SK-N-SH (cell line): ENCODE measurements around the gene PIGN.

ENCODE experiments used
- FOXM1 ChIP-seq: IDR thresholded peaks from 2 replicates; pipeline ENCODE4 v1.4.0; 2012; ENCODE audit warnings: low read depth, mild to moderate bottlenecking
- GATA2 ChIP-seq: sonication (generic); formaldehyde crosslinking; IDR thresholded peaks from 2 replicates; pipeline ENCODE4 v1.5.0; 2020; ENCODE audit warnings: mild to moderate bottlenecking, missing genetic modification reagents
- POLR2AphosphoS5 ChIP-seq: IDR thresholded peaks from 2 replicates; pipeline ENCODE4 v1.6.1; 2012; ENCODE audit warnings: low read depth, low read length
- RAD21 ChIP-seq: IDR thresholded peaks from 2 replicates; pipeline ENCODE4 v1.6.1; 2012; ENCODE audit warnings: mild to moderate bottlenecking, low read length
- RCOR1 ChIP-seq: fragments of 150-350 bp; IDR thresholded peaks from 2 replicates; pipeline ENCODE4 v1.6.1; 2017; ENCODE audit warnings: antibody characterized with exemption, low read length
- REST ChIP-seq: IDR thresholded peaks from 2 replicates; pipeline ENCODE4 v1.6.1; 2012; ENCODE audit warnings: mild to moderate bottlenecking, low read depth, low read length, moderate library complexity
- TAF1 ChIP-seq: IDR thresholded peaks from 2 replicates; pipeline ENCODE4 v1.6.1; 2012; ENCODE audit warnings: low read depth, mild to moderate bottlenecking, low read length, moderate library complexity, borderline replicate concordance
- TCF12 ChIP-seq: IDR thresholded peaks from 2 replicates; pipeline ENCODE4 v1.4.0; 2012
- TEAD4 ChIP-seq: IDR thresholded peaks from 2 replicates; pipeline ENCODE4 v1.4.0; 2012; ENCODE audit warnings: mild to moderate bottlenecking, borderline replicate concordance; ENCODE audit not compliant: insufficient read depth
- YY1 ChIP-seq: IDR thresholded peaks from 2 replicates; pipeline ENCODE4 v1.4.0; 2012; ENCODE audit warnings: low read depth, mild to moderate bottlenecking
- TF ChIP-seq, protein P1 (sequence below): fragments of 200-600 bp; sonication (generic); IDR thresholded peaks from 2 replicates; pipeline ENCODE4 v1.6.1; 2017; ENCODE audit warnings: antibody characterized with exemption, mild to moderate bottlenecking, moderate library complexity
- TF ChIP-seq, protein P2 (sequence below): IDR thresholded peaks from 2 replicates; pipeline ENCODE4 v1.4.0; 2012; ENCODE audit warnings: low read depth, borderline replicate concordance

- no peak for TF ChIP-seq TCF12
- TF ChIP-seq, protein P1, sequence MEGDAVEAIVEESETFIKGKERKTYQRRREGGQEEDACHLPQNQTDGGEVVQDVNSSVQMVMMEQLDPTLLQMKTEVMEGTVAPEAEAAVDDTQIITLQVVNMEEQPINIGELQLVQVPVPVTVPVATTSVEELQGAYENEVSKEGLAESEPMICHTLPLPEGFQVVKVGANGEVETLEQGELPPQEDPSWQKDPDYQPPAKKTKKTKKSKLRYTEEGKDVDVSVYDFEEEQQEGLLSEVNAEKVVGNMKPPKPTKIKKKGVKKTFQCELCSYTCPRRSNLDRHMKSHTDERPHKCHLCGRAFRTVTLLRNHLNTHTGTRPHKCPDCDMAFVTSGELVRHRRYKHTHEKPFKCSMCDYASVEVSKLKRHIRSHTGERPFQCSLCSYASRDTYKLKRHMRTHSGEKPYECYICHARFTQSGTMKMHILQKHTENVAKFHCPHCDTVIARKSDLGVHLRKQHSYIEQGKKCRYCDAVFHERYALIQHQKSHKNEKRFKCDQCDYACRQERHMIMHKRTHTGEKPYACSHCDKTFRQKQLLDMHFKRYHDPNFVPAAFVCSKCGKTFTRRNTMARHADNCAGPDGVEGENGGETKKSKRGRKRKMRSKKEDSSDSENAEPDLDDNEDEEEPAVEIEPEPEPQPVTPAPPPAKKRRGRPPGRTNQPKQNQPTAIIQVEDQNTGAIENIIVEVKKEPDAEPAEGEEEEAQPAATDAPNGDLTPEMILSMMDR: 0 out of 2 replicates have a peak, but pooled peaks have one; percentile 7
- no peak for TF ChIP-seq POLR2AphosphoS5
- TF ChIP-seq RCOR1: no peak
- no peak for TF ChIP-seq YY1
- TF ChIP-seq FOXM1: no peak
- TF ChIP-seq TAF1: no peak; the same call in 1 of the 2 replicates
- TF ChIP-seq REST: no peak
- TF ChIP-seq TEAD4: no peak
- TF ChIP-seq GATA2 (CRISPR knock-in tag): no peak
- TF ChIP-seq RAD21: no peak
- TF ChIP-seq, protein P2, sequence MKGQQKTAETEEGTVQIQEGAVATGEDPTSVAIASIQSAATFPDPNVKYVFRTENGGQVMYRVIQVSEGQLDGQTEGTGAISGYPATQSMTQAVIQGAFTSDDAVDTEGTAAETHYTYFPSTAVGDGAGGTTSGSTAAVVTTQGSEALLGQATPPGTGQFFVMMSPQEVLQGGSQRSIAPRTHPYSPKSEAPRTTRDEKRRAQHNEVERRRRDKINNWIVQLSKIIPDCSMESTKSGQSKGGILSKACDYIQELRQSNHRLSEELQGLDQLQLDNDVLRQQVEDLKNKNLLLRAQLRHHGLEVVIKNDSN: no peak
Measured at GRCh38 chr18:62186499-62186773, 420 bp downstream of the PIGN start.
